ENCODE measurements around the gene PDE7B. TPM values are rescaled to one million over a fixed set of nuclear protein-coding genes. Genes with fewer than 3 reads are reported as not detected.

PDE7B gene
- total and polyA plus RNA-seq, 4 donors, result 0.75 to 5.2 (median 1.3) TPM

DNA sequence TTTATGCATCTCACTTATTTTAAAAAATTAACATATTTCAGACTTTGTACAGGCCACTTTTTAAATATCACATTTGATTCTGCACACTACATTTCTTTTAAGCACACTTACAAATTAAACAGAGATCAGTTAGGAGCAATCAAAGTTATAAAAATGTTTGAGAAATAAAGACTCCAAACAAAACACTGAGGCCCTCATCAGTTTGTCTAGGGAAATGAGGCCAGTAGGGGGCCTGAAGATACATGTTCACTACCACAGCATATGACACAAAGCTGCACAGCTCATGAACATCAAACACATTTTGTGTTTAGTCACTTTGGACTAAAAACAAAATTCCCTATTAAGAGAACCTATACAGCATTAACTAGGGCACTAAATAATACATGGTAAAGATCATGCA, 180.5 kb downstream of the PDE7B start:
- TF ChIP-seq RAD21 (IDR thresholded peaks at IDR 0.05) (peak; percentile 78 to 86), EGR1 (IDR thresholded peaks at IDR 0.05; ENCODE audit: low read depth in 2 of 2) (no peak), CTCF (IDR thresholded peaks at IDR 0.05; ENCODE audit: low read depth, low read length, missing input control) (peak; percentile 49)
- Histone ChIP-seq H3K36me3 (ENCODE audit: control insufficient read depth in 4 of 4, insufficient read depth in 3 of 4, low read depth in 1 of 4, low read length in 3 of 4) (no peaks in the 10 kb centered on the region), H3K27ac (ENCODE audit: low read depth in 1 of 2, low read length in 2 of 2) (no peak overlapping the region), H3K27me3 (ENCODE audit: control insufficient read depth in 4 of 4, insufficient read depth in 4 of 4, low read length in 3 of 4) (no peaks in the 10 kb centered on the region), H3K4me1 (ENCODE audit: control insufficient read depth in 4 of 4, insufficient read depth in 4 of 4, low read length in 3 of 4) (no peaks in the 10 kb centered on the region), H3K9ac (ENCODE audit: low read depth in 1 of 2, low read length in 2 of 2) (no peak overlapping the region), H3K4me3 (ENCODE audit: low read depth in 1 of 3, low read length in 3 of 3) (no peak overlapping the region), H3K9me3 (ENCODE audit: control insufficient read depth in 4 of 4, low read length in 3 of 4) (no peaks in the 10 kb centered on the region)
- no peak for DNase-seq (ENCODE audit: low spot score)

GRCh38 chr6:136033416-136033815, 181.9 kb downstream of the PDE7B start:
- H3K27ac ChIP-seq (ENCODE audit: low read depth in 1 of 2, low read length in 2 of 2), result no peak overlapping the region
- WGBS, result 86% methylated on average over 4 of the region's 4 CpGs
- no peak overlapping the region for H3K9ac ChIP-seq (ENCODE audit: low read depth in 1 of 2, low read length in 2 of 2)
- DNase-seq (ENCODE audit: low spot score), result no peak
- H3K4me1 ChIP-seq (ENCODE audit: control insufficient read depth in 4 of 4, insufficient read depth in 4 of 4, low read length in 3 of 4), result no peaks in the 10 kb centered on the region
- H3K4me3 ChIP-seq (ENCODE audit: low read depth in 1 of 3, low read length in 3 of 3), result no peak overlapping the region
- TF ChIP-seq RAD21 (IDR thresholded peaks at IDR 0.05) (no peak), HNF4G (IDR thresholded peaks at IDR 0.05) (no peak), ZBTB33 (IDR thresholded peaks at IDR 0.05) (no peak), TAF1 (conservative IDR thresholded peaks at IDR 0.05) (no peak), RXRA (IDR thresholded peaks at IDR 0.05) (no peak)
- H3K9me3 ChIP-seq (ENCODE audit: control insufficient read depth in 4 of 4, low read length in 3 of 4), result no peaks in the 10 kb centered on the region
- no peaks in the 10 kb centered on the region for H3K36me3 ChIP-seq (ENCODE audit: control insufficient read depth in 4 of 4, insufficient read depth in 3 of 4, low read depth in 1 of 4, low read length in 3 of 4)
- no peaks in the 10 kb centered on the region for H3K27me3 ChIP-seq (ENCODE audit: control insufficient read depth in 4 of 4, insufficient read depth in 4 of 4, low read length in 3 of 4)

DNA sequence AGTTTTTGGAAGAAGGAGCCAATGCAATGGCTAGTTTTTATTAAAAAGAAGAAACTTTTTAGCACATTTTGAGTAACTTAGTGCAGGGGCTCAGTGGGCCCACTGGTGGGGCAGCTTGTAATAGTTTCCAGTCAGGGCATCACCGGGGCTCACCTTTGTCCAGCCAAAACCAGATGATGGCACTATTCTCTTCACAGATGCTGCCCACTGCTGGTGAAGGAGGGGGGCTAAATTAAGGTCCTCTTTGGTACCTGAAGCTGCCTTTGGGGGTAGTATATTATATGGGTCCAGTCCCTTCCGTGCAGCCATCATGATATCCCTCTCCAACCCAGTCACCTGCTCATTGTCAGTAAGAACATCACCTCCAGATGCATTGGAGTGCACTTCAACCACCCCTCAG, 182.9 kb downstream of the PDE7B start:
- no peak overlapping the region for H3K4me3 ChIP-seq (ENCODE audit: low read depth in 1 of 3, low read length in 3 of 3)
- H3K9ac ChIP-seq (ENCODE audit: low read depth in 1 of 2, low read length in 2 of 2), result no peak overlapping the region
- H3K27ac ChIP-seq (ENCODE audit: low read depth in 1 of 2, low read length in 2 of 2), result no peak overlapping the region
- DNase-seq (ENCODE audit: low spot score), result no peak
- no peaks in the 10 kb centered on the region for H3K9me3 ChIP-seq (ENCODE audit: control insufficient read depth in 4 of 4, low read length in 3 of 4)
- H3K4me1 ChIP-seq (ENCODE audit: control insufficient read depth in 4 of 4, insufficient read depth in 4 of 4, low read length in 3 of 4), result no peaks in the 10 kb centered on the region
- H3K36me3 ChIP-seq (ENCODE audit: control insufficient read depth in 4 of 4, insufficient read depth in 3 of 4, low read depth in 1 of 4, low read length in 3 of 4), result no peaks in the 10 kb centered on the region
- no peaks in the 10 kb centered on the region for H3K27me3 ChIP-seq (ENCODE audit: control insufficient read depth in 4 of 4, insufficient read depth in 4 of 4, low read length in 3 of 4)
- 94% methylated on average over 2 of the region's 2 CpGs for WGBS
- TF ChIP-seq REST (IDR thresholded peaks at IDR 0.05), result no peak
- TF ChIP-seq, protein P1, sequence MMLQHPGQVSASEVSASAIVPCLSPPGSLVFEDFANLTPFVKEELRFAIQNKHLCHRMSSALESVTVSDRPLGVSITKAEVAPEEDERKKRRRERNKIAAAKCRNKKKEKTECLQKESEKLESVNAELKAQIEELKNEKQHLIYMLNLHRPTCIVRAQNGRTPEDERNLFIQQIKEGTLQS (IDR thresholded peaks at IDR 0.05), result no peak
- TF ChIP-seq CTCF (IDR thresholded peaks at IDR 0.05; ENCODE audit: low read depth, low read length, missing input control), result no peak
- no peak for TF ChIP-seq RXRA (IDR thresholded peaks at IDR 0.05)
- TF ChIP-seq JUND (IDR thresholded peaks at IDR 0.05), result no peak
- TF ChIP-seq ZBTB33 (IDR thresholded peaks at IDR 0.05), result no peak
- no peak for TF ChIP-seq FOXA1 (IDR thresholded peaks at IDR 0.05)
- TF ChIP-seq NR2F2 (IDR thresholded peaks at IDR 0.05), result no peak
- no peak for TF ChIP-seq EGR1 (IDR thresholded peaks at IDR 0.05; ENCODE audit: low read depth in 2 of 2)
- TF ChIP-seq, protein P2, sequence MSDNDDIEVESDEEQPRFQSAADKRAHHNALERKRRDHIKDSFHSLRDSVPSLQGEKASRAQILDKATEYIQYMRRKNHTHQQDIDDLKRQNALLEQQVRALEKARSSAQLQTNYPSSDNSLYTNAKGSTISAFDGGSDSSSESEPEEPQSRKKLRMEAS (IDR thresholded peaks at IDR 0.05), result no peak
- no peak for TF ChIP-seq SP1 (IDR thresholded peaks at IDR 0.05)
- no peak for TF ChIP-seq TAF1 (conservative IDR thresholded peaks at IDR 0.05)
- no peak for TF ChIP-seq HNF4A (conservative IDR thresholded peaks at IDR 0.05)
